ENCODE results near the gene FREM2. TPM values are rescaled to one million over a fixed set of nuclear protein-coding genes. Genes with fewer than 3 reads are reported as not detected.

The FREM2 gene
- total RNA-seq, 4 donors from 2014 or later: under 0.01 to 34.3 (median 2.5) TPM

GRCh38 chr13:38844581-38844980 lies 157.7 kb downstream of the FREM2 start:
- no peaks in the 10 kb centered on the region for H3K9me3 ChIP-seq
- H3K4me3 ChIP-seq: no peak overlapping the region
- H3K27me3 ChIP-seq: no peaks in the 10 kb centered on the region
- DNase-seq: no peak
- intact Hi-C loops (cut with DNase I; ENCODE audit: low total_unique reads): no loop called here
- H3K4me1 ChIP-seq: no peaks in the 10 kb centered on the region
- no peaks in the 10 kb centered on the region for H3K36me3 ChIP-seq
- H3K27ac ChIP-seq: no peak overlapping the region
- TF ChIP-seq CTCF (IDR thresholded peaks at IDR 0.05) (no peak), POLR2A (IDR thresholded peaks at IDR 0.05) (no peak)

DNA sequence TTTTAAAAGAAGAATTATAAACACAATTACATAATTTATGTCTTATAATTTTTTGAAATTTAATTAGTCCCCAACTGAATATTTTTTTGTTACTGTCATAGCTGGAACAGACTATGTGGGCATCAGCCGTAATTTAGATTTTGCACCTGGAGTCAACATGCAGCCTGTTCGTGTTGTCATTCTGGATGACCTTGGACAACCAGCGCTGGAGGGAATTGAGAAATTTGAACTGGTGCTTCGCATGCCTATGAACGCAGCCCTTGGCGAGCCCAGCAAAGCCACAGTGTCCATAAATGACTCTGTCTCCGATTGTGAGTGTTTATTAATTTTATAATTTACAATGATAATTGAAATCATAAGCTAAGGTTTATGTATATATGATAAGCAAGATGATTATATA lies 161.5 kb downstream of the FREM2 start:
- H3K4me1 ChIP-seq: no peaks in the 10 kb centered on the region
- H3K27ac ChIP-seq: no peak overlapping the region
- no peaks in the 10 kb centered on the region for H3K27me3 ChIP-seq
- TF ChIP-seq POLR2A (IDR thresholded peaks at IDR 0.05) (no peak), CTCF (IDR thresholded peaks at IDR 0.05) (no peak)
- H3K4me3 ChIP-seq: no peak overlapping the region
- H3K9me3 ChIP-seq: no peaks in the 10 kb centered on the region
- intact Hi-C loops (cut with DNase I; ENCODE audit: low total_unique reads): no loop called here
- DNase-seq: no peak
- H3K36me3 ChIP-seq: no peaks in the 10 kb centered on the region

DNA sequence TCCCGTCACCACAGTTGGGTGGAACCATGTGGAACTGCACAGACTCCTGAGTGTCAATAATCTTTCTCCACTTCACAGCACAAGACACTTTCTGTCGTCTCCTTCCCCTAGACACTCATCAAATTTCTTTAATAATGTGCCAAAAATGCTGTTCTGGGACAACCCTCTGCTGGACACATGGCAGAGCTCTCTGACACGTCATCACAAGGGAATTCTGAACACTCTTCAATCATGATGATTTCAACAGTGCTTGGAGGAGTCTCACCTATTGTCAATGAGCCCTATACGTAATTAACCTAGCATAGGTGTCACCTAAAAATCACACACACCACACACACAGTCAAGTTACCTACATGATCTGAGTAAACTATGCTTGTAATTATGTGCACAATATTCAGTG lies 162.4 kb downstream of the FREM2 start:
- no peak for DNase-seq
- Histone ChIP-seq H3K4me1 (no peaks in the 10 kb centered on the region), H3K9me3 (no peaks in the 10 kb centered on the region), H3K36me3 (no peaks in the 10 kb centered on the region), H3K4me3 (no peak overlapping the region), H3K27ac (no peak overlapping the region), H3K27me3 (no peaks in the 10 kb centered on the region)
- TF ChIP-seq CTCF (IDR thresholded peaks at IDR 0.05) (no peak), POLR2A (IDR thresholded peaks at IDR 0.05) (no peak)
- intact Hi-C loops (cut with DNase I; ENCODE audit: low total_unique reads): no loop called here

DNA sequence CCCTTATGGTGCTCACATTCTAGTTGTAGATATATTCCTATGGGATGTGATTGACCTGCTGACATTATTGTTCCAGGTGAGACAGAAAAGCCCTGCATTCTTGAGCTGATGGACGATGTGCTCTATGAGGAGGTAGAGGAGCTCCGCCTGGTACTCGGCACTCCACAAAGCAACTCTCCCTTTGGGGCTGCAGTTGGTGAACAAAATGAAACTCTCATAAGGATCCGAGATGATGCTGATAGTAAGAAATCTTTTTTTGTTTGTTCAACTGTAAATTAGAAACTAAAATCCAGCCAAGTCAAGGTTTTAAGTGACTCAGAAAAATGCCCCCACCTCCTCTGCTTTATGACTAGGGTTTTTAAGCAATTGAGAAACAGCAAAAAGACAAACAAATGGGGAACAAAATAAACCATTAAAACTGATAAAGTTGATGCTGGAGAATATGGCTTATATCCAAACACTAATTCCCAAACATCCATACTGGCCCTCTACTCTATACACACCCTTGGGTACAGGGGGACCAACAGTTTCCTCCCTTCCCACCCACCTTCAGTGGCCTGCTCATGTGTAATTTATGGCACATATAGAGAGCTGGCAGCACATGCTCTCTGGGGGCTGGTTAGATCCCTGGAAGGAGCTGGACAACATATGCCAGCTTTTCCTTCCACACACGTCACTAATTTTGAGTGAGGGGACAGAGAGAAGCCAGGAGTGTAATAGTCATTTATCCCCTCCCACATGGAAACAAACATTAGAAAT lies 164.2 kb downstream of the FREM2 start:
- Histone ChIP-seq H3K27me3 (no peaks in the 10 kb centered on the region), H3K4me1 (no peaks in the 10 kb centered on the region), H3K9me3 (no peaks in the 10 kb centered on the region), H3K27ac (no peak overlapping the region), H3K4me3 (no peak overlapping the region), H3K36me3 (no peaks in the 10 kb centered on the region)
- TF ChIP-seq CTCF (IDR thresholded peaks at IDR 0.05) (no peak), POLR2A (IDR thresholded peaks at IDR 0.05) (no peak)
- DNase-seq: no peak
- intact Hi-C loops (cut with DNase I; ENCODE audit: low total_unique reads): no loop called here

GRCh38 chr13:38854226-38854625 lies 167.3 kb downstream of the FREM2 start:
- no peaks in the 10 kb centered on the region for H3K4me1 ChIP-seq
- DNase-seq: no peak
- H3K9me3 ChIP-seq: no peaks in the 10 kb centered on the region
- no peak overlapping the region for H3K4me3 ChIP-seq
- TF ChIP-seq POLR2A (IDR thresholded peaks at IDR 0.05): no peak
- no peak for TF ChIP-seq CTCF (IDR thresholded peaks at IDR 0.05)
- H3K27me3 ChIP-seq: no peaks in the 10 kb centered on the region
- intact Hi-C loops (cut with DNase I; ENCODE audit: low total_unique reads): no loop called here
- H3K27ac ChIP-seq: no peak overlapping the region
- no peaks in the 10 kb centered on the region for H3K36me3 ChIP-seq
